ENCODE data around the gene VGF.

Gene VGF

GRCh38 chr7:101156866-101157589, 8.3 kb downstream of the VGF start:
- H3K4me3 ChIP-seq (replicated peaks; ENCODE audit: insufficient read depth, low read length): no peak overlapping the region
- H3K27me3 ChIP-seq (ENCODE audit: insufficient read depth, poor library complexity, severe bottlenecking): no peaks in the 10 kb centered on the region
- TF ChIP-seq POLR2AphosphoS5 (IDR thresholded peaks at IDR 0.05; ENCODE audit: low read depth) (no peak), GABPA (IDR thresholded peaks at IDR 0.05; ENCODE audit: low read depth) (no peak), CTCF (IDR thresholded peaks at IDR 0.05; ENCODE audit: insufficient read depth, low read length) (no peak), SPI1 (IDR thresholded peaks at IDR 0.05; ENCODE audit: borderline replicate concordance, low read depth) (no peak), REST (IDR thresholded peaks at IDR 0.05; ENCODE audit: insufficient replicate concordance, low read depth) (no peak)
- H3K27ac ChIP-seq (replicated peaks): no peak overlapping the region
- DNase-seq (ENCODE audit: low read depth in 1 of 2, low spot score in 1 of 2): no peak

- no peak overlapping the region for H3K27ac ChIP-seq (replicated peaks)
- H3K4me3 ChIP-seq (replicated peaks; ENCODE audit: insufficient read depth, low read length): no peak overlapping the region
- no peaks in the 10 kb centered on the region for H3K27me3 ChIP-seq (ENCODE audit: insufficient read depth, poor library complexity, severe bottlenecking)
- TF ChIP-seq POLR2AphosphoS5 (IDR thresholded peaks at IDR 0.05; ENCODE audit: low read depth) (no peak), GABPA (IDR thresholded peaks at IDR 0.05; ENCODE audit: low read depth) (no peak), SPI1 (IDR thresholded peaks at IDR 0.05; ENCODE audit: borderline replicate concordance, low read depth) (no peak), REST (IDR thresholded peaks at IDR 0.05; ENCODE audit: insufficient replicate concordance, low read depth) (no peak), CTCF (IDR thresholded peaks at IDR 0.05; ENCODE audit: insufficient read depth, low read length) (no peak)
- no peak for DNase-seq (ENCODE audit: low read depth in 1 of 2, low spot score in 1 of 2)
These were observed 9.1 kb downstream of the VGF start for GRCh38 chr7:101156277-101156676.

- Histone ChIP-seq H3K27me3 (ENCODE audit: insufficient read depth, poor library complexity, severe bottlenecking) (no peaks in the 10 kb centered on the region), H3K27ac (replicated peaks) (no peak overlapping the region), H3K4me3 (replicated peaks; ENCODE audit: insufficient read depth, low read length) (peak overlapping the region; percentile 97)
- TF ChIP-seq GABPA (IDR thresholded peaks at IDR 0.05; ENCODE audit: low read depth) (no peak), CTCF (IDR thresholded peaks at IDR 0.05; ENCODE audit: insufficient read depth, low read length) (no peak), SPI1 (IDR thresholded peaks at IDR 0.05; ENCODE audit: borderline replicate concordance, low read depth) (no peak), POLR2AphosphoS5 (IDR thresholded peaks at IDR 0.05; ENCODE audit: low read depth) (no peak), REST (IDR thresholded peaks at IDR 0.05; ENCODE audit: insufficient replicate concordance, low read depth) (no peak)
- DNase-seq (ENCODE audit: low read depth in 1 of 2, low spot score in 1 of 2): no peak
These were observed 10.1 kb downstream of the VGF start for GRCh38 chr7:101155303-101155702.
